ENCODE data around the gene TNRC6B.

- TF ChIP-seq POLR2A (IDR thresholded peaks at IDR 0.05), result no peak
- TF ChIP-seq, protein P1, sequence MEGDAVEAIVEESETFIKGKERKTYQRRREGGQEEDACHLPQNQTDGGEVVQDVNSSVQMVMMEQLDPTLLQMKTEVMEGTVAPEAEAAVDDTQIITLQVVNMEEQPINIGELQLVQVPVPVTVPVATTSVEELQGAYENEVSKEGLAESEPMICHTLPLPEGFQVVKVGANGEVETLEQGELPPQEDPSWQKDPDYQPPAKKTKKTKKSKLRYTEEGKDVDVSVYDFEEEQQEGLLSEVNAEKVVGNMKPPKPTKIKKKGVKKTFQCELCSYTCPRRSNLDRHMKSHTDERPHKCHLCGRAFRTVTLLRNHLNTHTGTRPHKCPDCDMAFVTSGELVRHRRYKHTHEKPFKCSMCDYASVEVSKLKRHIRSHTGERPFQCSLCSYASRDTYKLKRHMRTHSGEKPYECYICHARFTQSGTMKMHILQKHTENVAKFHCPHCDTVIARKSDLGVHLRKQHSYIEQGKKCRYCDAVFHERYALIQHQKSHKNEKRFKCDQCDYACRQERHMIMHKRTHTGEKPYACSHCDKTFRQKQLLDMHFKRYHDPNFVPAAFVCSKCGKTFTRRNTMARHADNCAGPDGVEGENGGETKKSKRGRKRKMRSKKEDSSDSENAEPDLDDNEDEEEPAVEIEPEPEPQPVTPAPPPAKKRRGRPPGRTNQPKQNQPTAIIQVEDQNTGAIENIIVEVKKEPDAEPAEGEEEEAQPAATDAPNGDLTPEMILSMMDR (IDR thresholded peaks at IDR 0.05), result no peak
Measured at GRCh38 chr22:40270748-40271373, 93.1 kb downstream of the TNRC6B start.

All from lower leg skin (tissue), 3 donors.